Mucosa of gallbladder (tissue), 1 donor: ENCODE results near the gene CAPN14. TPM values are rescaled to one million over a fixed set of nuclear protein-coding genes. Genes with fewer than 3 reads are reported as not detected.
"Not testable (repeated sequence)": the region's sequence is repeated elsewhere in the genome, so short reads cannot be mapped to it uniquely, and the experiment has no call there.

Experiments used
- DNase-seq: peaks from one replicate; pipeline ENCODE4 v3.0.0-alpha.2; 2020; ENCODE audit warnings: low spot score
- total RNA-seq: library from RNA; stranded (reverse); gene quantifications from one replicate; pipeline ENCODE4 v1.2.1, GENCODE V29; 2021
- donor health status: DM: no; HTN: no; CAD: no.

Gene CAPN14
- total RNA-seq, 1 donor from 2014 or later = 0.14 TPM

- DNase-seq = no peak
Observed at GRCh38 chr2:31196622-31197021, 20.7 kb downstream of the CAPN14 start.

GRCh38 chr2:31193806-31194205 is 23.5 kb downstream of the CAPN14 start:
- DNase-seq = no peak

GRCh38 chr2:31192851-31193392 is 24.4 kb downstream of the CAPN14 start:
- DNase-seq = no peak

- DNase-seq = no peak
Observed at GRCh38 chr2:31192396-31192795, 24.9 kb downstream of the CAPN14 start.

- no peak for DNase-seq
Observed at GRCh38 chr2:31191931-31192330, 25.4 kb downstream of the CAPN14 start.

GRCh38 chr2:31190188-31190587 is 27.1 kb downstream of the CAPN14 start:
- no peak for DNase-seq

- no peak for DNase-seq
Observed at GRCh38 chr2:31189141-31189540, 28.2 kb downstream of the CAPN14 start.

- no peak for DNase-seq
Observed at GRCh38 chr2:31188131-31188530, 29.2 kb downstream of the CAPN14 start.

GRCh38 chr2:31187166-31187565 is 30.1 kb downstream of the CAPN14 start:
- no peak for DNase-seq

GRCh38 chr2:31183973-31184372 is 33.3 kb downstream of the CAPN14 start:
- DNase-seq = not testable (repeated sequence)

- DNase-seq = no peak
Observed at GRCh38 chr2:31176742-31177141, 40.6 kb downstream of the CAPN14 start.

- no peak for DNase-seq
Observed at GRCh38 chr2:31171142-31171541, 46.2 kb downstream of the CAPN14 start.

- DNase-seq = peak; percentile 60
Observed at GRCh38 chr2:31170071-31170698, 47.1 kb downstream of the CAPN14 start.

GRCh38 chr2:31168291-31168690 is 49.0 kb downstream of the CAPN14 start:
- no peak for DNase-seq

- DNase-seq = no peak
Observed at GRCh38 chr2:31166925-31167324, 50.4 kb downstream of the CAPN14 start.

GRCh38 chr2:31163011-31163539 is 54.2 kb downstream of the CAPN14 start:
- DNase-seq = no peak

GRCh38 chr2:31161637-31162036 is 55.7 kb downstream of the CAPN14 start:
- DNase-seq = no peak

GRCh38 chr2:31151501-31151900 is 65.8 kb downstream of the CAPN14 start:
- DNase-seq = no peak

GRCh38 chr2:31150120-31150670 is 67.1 kb downstream of the CAPN14 start:
- DNase-seq = no peak

- no peak for DNase-seq
Observed at GRCh38 chr2:31148514-31148913, 68.8 kb downstream of the CAPN14 start.

- DNase-seq = no peak
Observed at GRCh38 chr2:31147645-31148044, 69.7 kb downstream of the CAPN14 start.

GRCh38 chr2:31142110-31142509 is 75.2 kb downstream of the CAPN14 start:
- DNase-seq = no peak

GRCh38 chr2:31141443-31142085 is 75.8 kb downstream of the CAPN14 start:
- no peak for DNase-seq
